Activated CD8-positive, alpha-beta memory T cell treated with anti-CD3 and anti-CD28 coated beads, Interleukin-2, amount 50 U/mL, for 24 hours (primary cell): ENCODE measurements around the gene NAALADL2.

Source experiments
- DNase-seq: peaks from one replicate; pipeline ENCODE4 v3.0.0-alpha.2; 2020; ENCODE audit errors: extremely low read depth

Gene NAALADL2

GRCh38 chr3:175307642-175308041 lies 448.5 kb downstream of the NAALADL2 start:
- no peak for DNase-seq

- DNase-seq, result no peak
These were observed 449.0 kb downstream of the NAALADL2 start for GRCh38 chr3:175308097-175308496.

- DNase-seq, result no peak
These were observed 450.9 kb downstream of the NAALADL2 start for GRCh38 chr3:175310046-175310445.

GRCh38 chr3:175311404-175311803 lies 452.3 kb downstream of the NAALADL2 start:
- DNase-seq, result no peak

GRCh38 chr3:175311946-175312345 lies 452.8 kb downstream of the NAALADL2 start:
- no peak for DNase-seq

- no peak for DNase-seq
These were observed 453.7 kb downstream of the NAALADL2 start for GRCh38 chr3:175312791-175313190.

GRCh38 chr3:175316799-175317198 lies 457.7 kb downstream of the NAALADL2 start:
- DNase-seq, result no peak

- DNase-seq, result no peak
These were observed 466.3 kb downstream of the NAALADL2 start for GRCh38 chr3:175325440-175325839.

GRCh38 chr3:175326041-175326440 lies 466.9 kb downstream of the NAALADL2 start:
- DNase-seq, result no peak

GRCh38 chr3:175329373-175329772 lies 470.2 kb downstream of the NAALADL2 start:
- no peak for DNase-seq

- no peak for DNase-seq
These were observed 476.1 kb downstream of the NAALADL2 start for GRCh38 chr3:175335229-175335628.

GRCh38 chr3:175336406-175337133 lies 477.4 kb downstream of the NAALADL2 start:
- DNase-seq, result no peak

- no peak for DNase-seq
These were observed 478.5 kb downstream of the NAALADL2 start for GRCh38 chr3:175337631-175338030.

- no peak for DNase-seq
These were observed 479.8 kb downstream of the NAALADL2 start for GRCh38 chr3:175338775-175339535.

- DNase-seq, result no peak
These were observed 481.3 kb downstream of the NAALADL2 start for GRCh38 chr3:175340338-175341015.

GRCh38 chr3:175342196-175342595 lies 483.1 kb downstream of the NAALADL2 start:
- no peak for DNase-seq

- no peak for DNase-seq
These were observed 484.8 kb downstream of the NAALADL2 start for GRCh38 chr3:175343946-175344345.

GRCh38 chr3:175346573-175347356 lies 487.6 kb downstream of the NAALADL2 start:
- DNase-seq, result no peak

GRCh38 chr3:175349168-175349567 lies 490.0 kb downstream of the NAALADL2 start:
- DNase-seq, result no peak

GRCh38 chr3:175355801-175356335 lies 496.7 kb downstream of the NAALADL2 start:
- no peak for DNase-seq

GRCh38 chr3:175356899-175357324 lies 497.8 kb downstream of the NAALADL2 start:
- no peak for DNase-seq

GRCh38 chr3:175357758-175358157 lies 498.6 kb downstream of the NAALADL2 start:
- no peak for DNase-seq
